NCI-H2171 (cell line): Measurements from ENCODE around the gene RIMBP2.

Experiments used
- DNase-seq: peaks from one replicate; lab custom pipeline; 2025; lab: John Stamatoyannopoulos, UW

Gene RIMBP2

DNA sequence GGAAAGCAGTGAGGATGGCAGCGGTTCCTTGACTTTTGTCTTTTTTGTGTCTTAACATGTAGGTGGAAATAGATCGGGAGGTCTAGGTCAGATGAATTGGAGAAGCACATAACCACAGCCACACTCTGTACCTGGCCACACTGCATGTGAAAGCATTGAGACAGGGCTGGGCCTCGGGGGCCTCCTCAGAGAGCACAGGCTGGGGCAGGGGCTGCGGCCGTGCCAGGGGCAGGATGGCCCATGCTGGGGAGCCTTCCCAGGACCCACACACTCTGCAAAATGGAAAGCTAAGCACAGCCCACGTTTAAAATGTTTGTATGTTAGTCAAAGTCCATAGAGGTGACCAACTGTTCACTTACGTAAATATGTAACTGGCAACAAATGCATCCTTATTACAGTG is 301.7 kb downstream of the RIMBP2 start:
- no peak for DNase-seq

DNA sequence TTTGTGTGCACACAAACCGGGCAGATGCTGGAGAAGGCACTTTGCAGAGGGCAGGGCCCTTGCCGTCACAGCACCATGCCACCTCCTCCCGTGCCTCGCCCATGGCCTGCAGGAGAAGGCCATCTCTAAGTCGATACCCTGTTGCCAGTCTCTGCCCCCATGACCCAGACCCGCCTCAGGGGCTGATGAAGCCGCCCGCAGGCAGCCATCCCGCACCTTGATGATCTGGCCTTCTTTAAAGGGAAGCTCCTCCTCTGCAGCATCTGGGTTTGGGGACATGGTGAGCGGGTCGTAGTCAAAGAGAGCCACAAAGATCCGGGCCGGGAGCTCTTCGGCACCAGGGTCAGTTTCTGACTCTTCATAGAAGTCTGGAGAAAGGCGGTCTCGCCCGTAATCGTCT is 302.2 kb downstream of the RIMBP2 start:
- DNase-seq: no peak

DNA sequence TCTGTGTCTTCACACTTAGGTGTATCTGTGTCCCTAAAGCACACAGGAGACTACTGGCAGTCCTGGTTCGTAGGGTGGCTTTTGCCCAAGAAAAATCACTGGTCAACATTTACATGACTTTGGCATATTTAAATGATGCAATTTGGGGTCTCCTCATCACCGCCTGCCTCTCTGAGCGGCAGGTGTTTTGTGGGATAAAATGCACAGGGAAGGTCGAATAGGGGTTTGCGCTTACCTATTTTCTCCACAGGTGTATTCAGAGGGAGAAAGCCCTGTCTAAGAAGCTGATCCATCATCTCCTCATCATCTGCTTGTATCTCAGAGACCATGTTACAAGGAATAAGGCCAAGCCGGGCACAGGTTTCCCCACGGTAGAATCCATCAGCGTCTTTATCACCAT is 303.7 kb downstream of the RIMBP2 start:
- no peak for DNase-seq

DNA sequence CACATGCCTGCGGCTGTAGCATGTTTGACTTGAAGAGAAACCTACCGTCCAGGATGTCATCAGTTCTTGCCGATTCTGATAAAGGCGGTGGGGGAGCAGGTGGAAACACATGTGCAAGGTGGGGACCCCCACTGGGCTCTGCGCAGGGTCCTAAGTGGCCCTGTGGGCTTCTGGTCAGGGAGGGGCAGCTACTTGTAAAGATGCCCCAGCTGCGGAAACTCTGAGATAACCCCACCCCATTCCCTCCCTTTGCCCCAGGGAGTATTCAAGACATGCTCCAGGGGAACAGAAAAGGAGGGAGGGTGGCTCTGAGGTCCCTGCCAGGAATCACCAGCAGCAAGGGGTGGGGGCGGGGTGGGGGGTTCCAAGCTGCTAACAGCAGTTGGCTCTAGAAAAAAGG is 310.8 kb downstream of the RIMBP2 start:
- DNase-seq: no peak

DNA sequence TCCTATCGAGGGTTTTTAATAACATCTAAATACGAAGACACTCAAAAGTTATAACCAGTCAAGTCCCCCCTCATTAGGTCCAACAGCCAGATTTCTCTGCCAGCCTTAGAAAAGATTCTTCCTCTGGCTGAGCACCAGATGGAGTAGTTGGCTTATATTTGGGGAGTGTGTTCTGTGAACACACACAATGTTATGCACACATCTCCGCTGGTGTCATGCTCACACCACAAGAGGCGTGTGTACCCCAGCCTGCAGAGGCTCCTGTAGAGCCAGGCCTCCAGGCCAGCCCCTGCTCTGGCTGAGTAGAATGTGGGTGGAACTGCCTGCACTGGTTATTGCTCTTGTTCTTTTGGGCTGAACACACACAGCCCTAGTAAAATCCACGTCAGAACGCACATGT is 314.4 kb downstream of the RIMBP2 start:
- DNase-seq: no peak

DNA sequence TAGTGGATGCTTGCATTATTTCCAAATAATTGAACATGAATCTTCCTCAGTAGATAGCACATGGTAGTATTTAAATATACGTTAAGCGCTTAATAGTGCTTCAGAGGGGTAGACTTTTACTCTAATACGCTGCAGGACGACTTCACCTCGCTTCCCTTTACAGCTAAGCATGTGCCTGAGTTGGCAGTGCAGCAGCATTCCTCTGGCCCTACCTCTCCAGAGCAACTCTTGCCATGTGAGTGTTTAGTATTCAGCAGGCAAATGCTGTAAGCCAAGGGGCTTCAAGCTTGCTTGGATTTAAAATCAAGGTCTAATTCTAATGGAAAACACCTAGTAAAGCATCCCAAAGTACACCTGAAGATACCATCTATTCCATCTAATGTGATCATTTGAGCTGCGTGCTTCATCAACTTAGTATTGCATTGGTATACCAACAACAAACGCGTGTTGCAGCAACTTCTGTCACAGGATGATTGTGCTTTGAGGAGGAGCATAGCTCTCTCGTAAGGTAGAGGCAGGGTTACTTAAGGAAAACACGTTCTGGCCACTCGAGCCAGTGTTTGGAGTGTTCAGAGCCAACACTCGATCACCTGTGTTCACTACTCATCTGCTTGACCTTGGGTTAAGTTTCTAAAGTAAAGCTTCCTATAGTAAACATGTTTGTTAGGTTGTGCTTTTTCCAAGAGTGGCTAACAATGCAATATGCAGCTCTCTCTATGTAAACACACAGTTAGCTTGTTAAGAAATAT is 317.8 kb downstream of the RIMBP2 start:
- DNase-seq: no peak

DNA sequence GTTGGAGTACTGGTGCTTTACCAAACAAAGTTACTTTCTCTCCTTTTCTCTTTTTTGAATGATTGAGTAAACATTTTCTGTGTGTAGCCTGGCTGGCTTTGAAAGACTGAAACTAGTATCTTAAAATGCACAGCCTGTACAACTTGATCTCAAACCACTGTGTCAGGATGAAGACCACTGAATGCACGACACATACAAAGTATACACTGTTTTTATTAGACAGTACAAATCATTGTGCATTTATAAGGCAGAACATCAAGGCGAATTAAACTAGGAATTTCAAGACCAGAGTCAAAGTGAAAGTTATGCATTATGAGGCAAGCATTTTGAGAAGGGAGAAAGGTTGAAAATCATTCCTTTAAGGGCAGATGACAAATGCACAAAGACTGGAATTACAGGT is 319.4 kb downstream of the RIMBP2 start:
- no peak for DNase-seq

DNA sequence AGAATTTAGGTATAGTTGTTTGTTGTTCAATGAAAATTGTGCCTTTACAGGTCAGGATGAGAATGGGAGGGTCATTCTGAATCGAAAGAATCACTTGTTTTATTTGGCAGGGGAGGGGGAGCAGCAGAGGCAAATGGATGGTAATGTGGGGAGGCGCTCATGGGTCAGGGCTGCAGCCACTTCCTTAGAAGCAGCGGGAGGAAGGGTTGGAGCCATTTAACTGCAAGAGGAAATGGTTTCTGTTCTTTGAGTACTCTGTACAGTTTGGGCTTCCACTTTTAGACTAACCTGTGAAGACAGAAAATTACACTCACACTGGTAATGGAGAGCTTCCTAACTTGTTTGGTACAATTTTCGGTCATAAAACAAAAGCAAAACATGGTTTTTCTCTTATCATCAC is 321.2 kb downstream of the RIMBP2 start:
- DNase-seq: no peak

DNA sequence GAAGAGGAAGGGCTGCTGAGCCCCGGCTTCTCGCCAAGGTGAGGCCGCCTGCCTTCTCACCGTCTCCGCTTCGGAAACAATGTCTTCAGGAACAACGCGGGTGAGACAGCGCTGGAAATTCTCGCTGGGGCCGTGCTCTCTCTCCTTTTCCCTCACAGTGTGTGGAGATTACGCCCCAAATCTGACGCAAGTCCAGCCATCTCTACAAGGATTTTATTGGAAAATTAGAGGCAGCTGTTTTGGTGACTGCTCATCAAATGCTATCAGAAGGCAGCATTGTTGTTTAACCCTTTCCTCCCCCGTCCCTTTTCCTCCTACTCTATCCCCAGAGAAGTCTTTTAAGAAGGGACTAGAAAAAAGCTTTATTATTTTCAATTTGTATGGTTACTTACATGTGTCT is 324.9 kb downstream of the RIMBP2 start:
- DNase-seq: no peak

DNA sequence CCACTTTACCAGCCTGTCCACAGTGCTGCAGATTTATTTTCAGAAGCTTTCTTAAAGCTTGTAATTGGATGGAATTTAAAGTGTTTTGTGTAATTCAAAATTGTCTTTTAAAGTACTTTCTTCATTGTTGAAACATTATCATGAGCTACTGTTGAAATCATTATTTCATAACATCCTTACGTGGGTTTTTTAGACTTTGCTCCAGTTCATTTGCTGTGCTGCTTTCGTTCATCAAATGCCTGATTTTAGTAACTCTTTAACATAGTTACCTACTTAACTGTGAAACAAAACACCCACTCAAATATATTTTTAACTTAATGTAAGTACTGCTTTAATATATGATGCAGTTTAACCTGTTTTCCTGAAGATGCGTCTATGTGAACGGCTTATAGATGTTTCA is 330.9 kb downstream of the RIMBP2 start:
- no peak for DNase-seq

DNA sequence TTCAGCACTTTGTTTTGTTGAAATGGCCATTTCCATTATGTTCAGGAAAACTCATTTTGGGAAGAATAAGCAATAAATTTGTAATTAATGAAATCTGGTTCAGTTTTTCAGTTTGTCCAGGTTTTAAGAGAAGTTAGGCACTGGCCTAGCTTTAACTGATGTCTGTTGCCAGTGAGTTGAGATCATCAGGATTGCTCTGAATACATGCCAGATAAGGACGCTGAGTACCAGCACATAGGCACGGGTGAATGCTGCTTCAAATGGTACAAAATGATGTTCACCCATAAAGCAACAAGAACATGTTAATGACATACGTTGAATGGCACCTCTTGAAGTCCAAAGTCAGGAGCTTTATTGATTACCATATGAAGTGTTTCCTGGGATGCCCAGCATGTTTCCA is 331.9 kb downstream of the RIMBP2 start:
- no peak for DNase-seq

DNA sequence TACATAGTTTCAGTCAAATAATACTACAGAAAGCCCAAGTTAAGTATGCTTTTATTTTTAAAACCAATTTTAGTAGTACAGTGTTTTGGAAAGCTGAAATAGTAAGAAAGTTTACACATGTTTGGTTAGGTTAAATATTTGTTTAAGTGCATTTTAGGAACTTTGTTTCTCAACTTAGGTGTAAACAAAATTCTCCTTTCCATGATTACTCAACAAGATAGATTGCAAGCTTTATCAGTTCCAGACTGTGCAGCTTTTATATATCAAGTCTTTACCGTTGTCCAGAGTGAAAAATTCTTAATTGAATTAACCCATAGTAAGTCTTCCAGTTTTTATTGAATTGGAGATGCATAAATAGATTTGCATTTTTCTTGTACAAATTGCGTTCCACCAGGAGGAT is 333.3 kb downstream of the RIMBP2 start:
- DNase-seq: no peak

DNA sequence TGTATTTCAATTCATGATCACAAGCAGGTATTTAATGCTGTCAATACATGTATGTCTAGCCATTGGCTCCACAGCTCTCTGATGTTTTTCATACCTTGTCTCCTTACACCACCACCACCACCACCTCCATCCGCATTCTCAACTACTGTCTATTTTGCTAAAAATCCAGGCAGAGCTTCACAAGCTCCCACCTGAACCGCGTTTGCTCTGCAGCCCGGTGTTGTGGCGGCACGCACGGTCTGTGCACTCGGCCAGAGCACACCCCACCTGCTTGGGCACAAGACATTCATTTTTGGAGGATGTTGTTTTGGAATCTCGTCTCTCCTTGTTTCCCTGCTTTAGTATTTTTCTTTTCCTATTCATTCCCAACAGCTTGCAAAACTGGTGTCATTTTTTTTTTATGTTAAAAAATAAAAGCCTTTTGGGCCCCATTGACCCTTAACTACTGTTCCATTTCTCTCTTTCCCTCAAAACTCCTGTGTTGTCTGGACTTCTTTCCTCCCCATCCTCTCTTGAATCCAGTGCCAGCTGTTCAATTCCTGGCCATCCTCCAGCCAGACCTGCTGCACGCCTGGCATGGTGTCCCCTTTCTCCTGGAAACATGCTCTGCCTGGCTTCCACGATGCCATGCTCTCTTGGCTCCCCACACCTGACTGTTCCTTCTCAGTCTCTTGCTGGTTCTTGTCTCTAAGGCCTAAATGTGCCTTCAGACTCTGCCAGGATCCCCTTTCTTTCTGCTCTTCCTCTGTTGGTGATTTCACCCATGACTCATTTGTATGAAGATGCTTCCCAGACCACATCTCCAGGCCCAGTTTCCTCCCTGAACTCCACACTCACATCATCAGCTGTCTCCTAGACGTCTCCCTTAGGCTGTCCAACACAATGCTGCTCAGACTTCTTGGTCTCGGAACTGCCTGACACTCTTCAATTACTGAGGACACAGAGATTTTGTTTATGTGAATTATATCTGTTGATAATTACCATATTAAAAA is 340.5 kb downstream of the RIMBP2 start:
- DNase-seq: no peak

DNA sequence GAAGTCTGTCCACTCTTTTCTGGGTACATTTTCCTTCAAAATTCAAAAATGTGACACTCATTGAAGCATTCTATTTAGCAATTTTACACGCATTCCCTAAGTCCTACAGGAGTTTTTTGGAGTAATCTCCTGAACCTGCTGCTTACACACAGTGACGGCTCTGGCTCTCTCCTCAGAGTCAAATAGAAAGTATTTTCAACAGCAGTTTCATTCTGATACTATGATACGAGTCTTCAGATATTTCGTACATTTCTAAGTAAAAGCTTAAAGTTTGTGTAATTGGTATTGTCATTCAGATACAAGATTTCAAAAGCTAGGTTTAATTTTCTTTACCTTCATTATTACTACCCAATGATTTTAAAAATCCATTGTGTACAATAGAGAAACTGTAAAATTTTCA is 342.0 kb downstream of the RIMBP2 start:
- DNase-seq: no peak

DNA sequence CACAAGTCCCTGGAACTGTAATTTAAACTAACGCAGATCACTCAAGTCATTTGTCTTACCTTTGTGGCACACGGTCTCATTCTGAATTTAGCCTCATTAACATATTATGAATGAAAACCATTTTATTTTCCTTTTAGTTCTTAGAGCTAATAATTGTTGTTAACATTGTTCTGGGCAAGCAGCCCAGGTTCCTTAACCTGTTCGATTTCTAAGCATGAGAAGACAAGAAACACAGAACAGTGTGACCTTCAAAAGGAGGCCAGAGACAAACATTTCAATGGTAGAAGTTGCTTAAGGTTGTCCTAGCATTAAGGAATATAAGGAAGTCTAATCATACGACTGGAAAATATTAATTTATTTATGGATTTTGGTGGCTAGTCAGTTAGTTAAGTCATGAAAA is 343.2 kb downstream of the RIMBP2 start:
- DNase-seq: no peak

DNA sequence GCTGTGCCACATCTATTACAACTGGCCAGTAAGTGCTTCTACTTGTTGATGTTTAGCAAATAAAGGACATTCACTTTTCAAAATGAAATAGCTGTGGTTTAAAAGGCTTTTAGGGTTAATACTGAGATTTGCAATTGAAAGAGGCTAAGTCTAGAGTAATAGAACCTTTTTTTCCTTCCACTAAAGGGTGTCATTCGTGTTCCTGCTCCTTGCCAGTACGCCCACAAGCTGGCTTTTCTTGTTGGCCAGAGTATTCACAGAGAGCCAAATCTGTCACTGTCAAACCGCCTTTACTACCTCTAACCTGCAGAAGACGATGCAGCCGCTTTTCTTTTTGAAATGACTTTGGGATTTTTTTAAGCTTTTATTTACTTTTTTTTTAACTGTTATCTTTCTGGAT is 344.8 kb downstream of the RIMBP2 start:
- DNase-seq: no peak

DNA sequence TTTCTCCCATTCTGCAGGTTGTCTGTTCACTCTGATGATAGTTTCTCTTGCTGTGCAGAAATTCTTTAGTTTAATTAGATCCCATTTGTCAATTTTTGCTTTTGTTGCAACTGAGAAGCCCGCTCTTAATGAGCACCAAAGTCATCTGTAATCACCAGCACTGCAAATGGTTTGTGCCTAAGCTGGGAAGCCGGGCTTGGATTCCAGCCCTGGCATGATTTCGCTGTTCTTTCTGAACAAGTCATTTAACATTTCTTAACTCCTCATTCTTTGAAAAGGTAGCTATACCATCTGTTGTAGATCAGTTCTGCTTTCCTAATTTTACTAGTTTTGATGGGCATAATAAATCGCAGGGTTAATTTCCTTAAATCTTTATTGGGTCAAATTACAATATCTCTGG is 346.3 kb downstream of the RIMBP2 start:
- DNase-seq: no peak

DNA sequence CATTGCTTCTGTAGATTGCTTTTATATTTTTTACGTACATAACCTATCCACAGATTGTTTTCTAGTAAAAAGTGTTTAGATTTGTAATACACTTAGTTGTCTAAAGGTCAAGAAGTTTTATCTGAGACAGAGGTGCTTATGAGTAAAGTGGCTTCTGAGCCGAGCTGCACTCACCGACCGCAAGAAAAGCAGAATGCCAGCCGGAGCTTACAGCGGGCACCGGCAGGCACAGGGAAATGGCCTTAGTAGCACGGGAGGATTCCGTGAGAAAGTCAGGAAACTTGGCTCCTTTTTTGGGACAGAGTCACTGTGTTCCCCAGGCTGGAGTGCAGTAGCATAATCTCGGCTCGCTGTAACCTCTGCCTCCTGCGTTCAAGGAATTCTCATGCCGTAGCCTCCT is 348.6 kb downstream of the RIMBP2 start:
- no peak for DNase-seq

DNA sequence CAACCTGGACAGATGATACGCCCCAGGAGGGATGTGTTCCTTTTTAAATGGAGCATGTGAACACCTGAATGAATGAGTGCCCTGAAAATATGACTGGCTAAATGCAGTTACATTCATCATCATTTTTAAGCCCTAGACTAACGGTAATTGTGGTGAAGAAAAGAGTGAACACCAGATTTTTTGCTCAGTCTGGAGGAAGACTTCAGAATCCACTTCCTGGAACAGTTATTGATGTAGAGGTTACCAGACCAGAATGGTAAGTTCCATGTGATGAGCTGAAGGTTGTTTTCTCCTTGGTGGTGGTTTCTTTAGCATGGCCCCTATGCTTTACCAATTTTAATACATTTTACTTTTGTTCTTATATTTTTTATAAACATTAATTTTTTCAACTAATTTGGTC is 349.1 kb downstream of the RIMBP2 start:
- no peak for DNase-seq

DNA sequence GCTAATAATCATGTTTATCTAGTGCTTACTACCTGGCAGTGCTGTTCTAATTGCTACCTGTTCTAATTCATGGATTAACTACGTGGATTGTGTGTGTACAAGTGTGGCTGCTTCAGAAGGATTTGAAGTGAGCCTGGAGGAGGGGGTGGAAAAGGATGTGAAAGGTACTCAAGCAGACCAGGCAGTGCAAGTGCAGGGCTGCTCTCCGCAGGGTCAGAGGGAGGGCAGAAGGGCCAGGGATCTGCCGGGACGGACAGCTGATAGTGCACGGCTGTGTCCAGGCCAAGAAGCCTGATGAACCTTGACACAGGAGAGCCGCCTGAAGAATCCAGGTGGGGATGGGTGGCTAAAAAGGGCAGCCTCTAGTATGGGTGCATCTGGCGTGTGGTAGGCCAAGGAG is 349.9 kb downstream of the RIMBP2 start:
- no peak for DNase-seq

DNA sequence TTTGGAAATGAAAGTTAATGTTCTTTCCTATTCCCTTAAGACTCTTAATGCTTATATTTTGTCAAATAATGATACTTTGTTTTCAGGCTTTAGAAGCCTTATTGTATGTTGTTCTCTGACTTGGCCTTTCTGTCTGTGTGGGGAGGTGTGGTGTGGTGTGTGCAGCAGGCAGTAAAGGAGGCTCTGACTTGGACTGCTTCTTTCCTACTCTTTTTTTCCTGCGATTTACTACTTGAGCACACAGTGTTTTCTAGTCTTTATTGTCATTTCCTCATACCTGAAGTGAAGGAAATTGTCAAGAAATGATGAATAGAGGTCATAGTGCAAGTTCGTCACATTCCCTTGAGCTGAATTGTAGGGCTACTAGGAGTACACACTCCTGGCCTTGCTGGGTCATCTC is 351.5 kb downstream of the RIMBP2 start:
- DNase-seq: no peak

DNA sequence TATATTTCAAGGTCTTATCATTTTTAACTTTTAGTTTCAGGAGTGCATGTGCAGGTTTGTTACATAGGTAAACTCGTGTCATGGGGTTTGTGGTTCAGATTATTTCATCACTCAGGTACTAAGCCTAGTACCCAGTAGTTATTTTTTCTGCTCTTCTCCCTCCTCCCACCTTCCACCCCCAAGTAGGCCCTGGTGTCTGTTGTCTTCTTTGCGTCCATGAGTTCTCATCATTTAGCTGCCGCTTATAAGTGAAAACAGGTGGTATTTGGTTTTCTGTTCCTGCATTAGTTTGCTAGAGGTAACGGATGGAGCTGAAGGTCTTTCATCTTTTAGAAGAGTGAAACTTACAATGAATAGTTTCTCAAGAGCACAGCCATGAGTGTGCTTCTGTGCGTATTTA is 354.0 kb downstream of the RIMBP2 start:
- no peak for DNase-seq

DNA sequence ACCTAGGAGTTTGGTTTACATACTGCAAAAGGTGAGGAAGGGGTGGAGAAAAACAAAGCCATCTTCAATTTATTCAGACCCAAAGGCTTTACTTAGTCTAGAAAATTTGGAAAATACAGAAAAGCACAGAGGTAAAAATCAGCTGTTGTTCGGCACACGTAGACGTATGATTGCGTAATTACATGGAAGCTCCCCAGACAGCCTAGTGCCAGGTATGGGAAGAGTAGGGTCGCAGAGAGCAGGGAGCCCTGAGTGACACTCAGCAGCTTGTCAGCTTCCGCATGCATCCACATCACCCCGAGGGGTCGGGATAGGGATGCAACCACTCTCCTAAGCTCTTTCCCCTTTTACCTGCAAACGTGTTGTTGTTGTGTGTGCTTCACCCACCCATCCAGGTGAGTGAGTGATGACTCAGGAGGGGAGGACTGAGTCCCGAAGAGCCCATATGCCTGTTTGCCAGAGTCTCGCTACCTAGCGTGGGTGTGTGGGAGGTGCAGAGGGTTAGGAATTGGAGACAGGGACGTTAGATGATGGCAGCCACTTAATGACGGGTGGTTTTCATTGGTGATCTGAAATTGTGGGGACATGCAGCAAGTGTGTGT is 358.3 kb downstream of the RIMBP2 start:
- no peak for DNase-seq
